SK-N-SH (cell line): ENCODE measurements around the gene DMP1.

Source experiments
- CTCF ChIP-seq: fragments of 200-600 bp; sonication (generic); IDR thresholded peaks from 2 replicates; pipeline ENCODE4 v1.6.1; 2017; ENCODE audit warnings: antibody characterized with exemption, mild to moderate bottlenecking, moderate library complexity
- ELF1 ChIP-seq: IDR thresholded peaks from 2 replicates; pipeline ENCODE4 v1.4.0; 2012
- EZH2phosphoT487 ChIP-seq: fragments of 200-600 bp; sonication (generic); IDR thresholded peaks from 2 replicates; pipeline ENCODE4 v1.6.1; 2017; ENCODE audit warnings: low read depth, mixed run types, mild to moderate bottlenecking, antibody characterized with exemption, moderate library complexity, borderline replicate concordance
- GABPA ChIP-seq: IDR thresholded peaks from 2 replicates; pipeline ENCODE4 v1.4.0; 2012; ENCODE audit warnings: low read depth, mild to moderate bottlenecking
- IRF3 ChIP-seq: fragments of 150-350 bp; IDR thresholded peaks from 2 replicates; pipeline ENCODE4 v1.6.1; 2016; ENCODE audit warnings: mild to moderate bottlenecking, low read depth, low read length
- NFIC ChIP-seq: IDR thresholded peaks from 2 replicates; pipeline ENCODE4 v1.4.0; 2012; ENCODE audit warnings: borderline replicate concordance
- PBX3 ChIP-seq: IDR thresholded peaks from 2 replicates; pipeline ENCODE4; 2012
- POLR2AphosphoS5 ChIP-seq: IDR thresholded peaks from 2 replicates; pipeline ENCODE4 v1.6.1; 2012; ENCODE audit warnings: low read depth, low read length
- USF2 ChIP-seq: fragments of 150-350 bp; IDR thresholded peaks from 2 replicates; pipeline ENCODE4 v1.6.1; 2017; ENCODE audit warnings: antibody characterized with exemption, low read length, low read depth, borderline replicate concordance
- TF ChIP-seq, protein P1 (sequence below): IDR thresholded peaks from 2 replicates; pipeline ENCODE4 v1.6.1; 2012; ENCODE audit warnings: mild to moderate bottlenecking, low read depth, low read length, moderate library complexity
- TF ChIP-seq, protein P2 (sequence below): IDR thresholded peaks from 2 replicates; pipeline ENCODE4 v1.4.0; 2012; ENCODE audit warnings: low read depth, borderline replicate concordance

DNA sequence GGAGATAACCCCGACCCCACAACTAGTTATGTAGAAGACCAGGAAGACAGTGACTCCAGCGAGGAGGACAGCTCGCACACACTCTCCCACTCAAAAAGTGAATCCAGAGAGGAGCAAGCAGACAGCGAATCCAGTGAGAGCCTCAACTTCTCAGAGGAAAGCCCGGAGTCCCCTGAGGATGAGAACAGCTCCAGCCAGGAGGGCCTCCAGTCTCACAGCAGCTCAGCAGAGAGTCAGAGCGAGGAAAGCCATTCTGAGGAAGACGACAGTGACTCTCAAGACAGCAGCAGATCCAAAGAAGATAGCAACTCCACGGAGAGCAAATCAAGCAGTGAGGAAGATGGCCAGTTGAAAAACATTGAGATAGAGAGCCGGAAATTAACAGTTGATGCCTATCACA, 12.8 kb downstream of the DMP1 start:
- TF ChIP-seq, protein P1, sequence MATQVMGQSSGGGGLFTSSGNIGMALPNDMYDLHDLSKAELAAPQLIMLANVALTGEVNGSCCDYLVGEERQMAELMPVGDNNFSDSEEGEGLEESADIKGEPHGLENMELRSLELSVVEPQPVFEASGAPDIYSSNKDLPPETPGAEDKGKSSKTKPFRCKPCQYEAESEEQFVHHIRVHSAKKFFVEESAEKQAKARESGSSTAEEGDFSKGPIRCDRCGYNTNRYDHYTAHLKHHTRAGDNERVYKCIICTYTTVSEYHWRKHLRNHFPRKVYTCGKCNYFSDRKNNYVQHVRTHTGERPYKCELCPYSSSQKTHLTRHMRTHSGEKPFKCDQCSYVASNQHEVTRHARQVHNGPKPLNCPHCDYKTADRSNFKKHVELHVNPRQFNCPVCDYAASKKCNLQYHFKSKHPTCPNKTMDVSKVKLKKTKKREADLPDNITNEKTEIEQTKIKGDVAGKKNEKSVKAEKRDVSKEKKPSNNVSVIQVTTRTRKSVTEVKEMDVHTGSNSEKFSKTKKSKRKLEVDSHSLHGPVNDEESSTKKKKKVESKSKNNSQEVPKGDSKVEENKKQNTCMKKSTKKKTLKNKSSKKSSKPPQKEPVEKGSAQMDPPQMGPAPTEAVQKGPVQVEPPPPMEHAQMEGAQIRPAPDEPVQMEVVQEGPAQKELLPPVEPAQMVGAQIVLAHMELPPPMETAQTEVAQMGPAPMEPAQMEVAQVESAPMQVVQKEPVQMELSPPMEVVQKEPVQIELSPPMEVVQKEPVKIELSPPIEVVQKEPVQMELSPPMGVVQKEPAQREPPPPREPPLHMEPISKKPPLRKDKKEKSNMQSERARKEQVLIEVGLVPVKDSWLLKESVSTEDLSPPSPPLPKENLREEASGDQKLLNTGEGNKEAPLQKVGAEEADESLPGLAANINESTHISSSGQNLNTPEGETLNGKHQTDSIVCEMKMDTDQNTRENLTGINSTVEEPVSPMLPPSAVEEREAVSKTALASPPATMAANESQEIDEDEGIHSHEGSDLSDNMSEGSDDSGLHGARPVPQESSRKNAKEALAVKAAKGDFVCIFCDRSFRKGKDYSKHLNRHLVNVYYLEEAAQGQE: no peak
- TF ChIP-seq PBX3: no peak
- TF ChIP-seq, protein P2, sequence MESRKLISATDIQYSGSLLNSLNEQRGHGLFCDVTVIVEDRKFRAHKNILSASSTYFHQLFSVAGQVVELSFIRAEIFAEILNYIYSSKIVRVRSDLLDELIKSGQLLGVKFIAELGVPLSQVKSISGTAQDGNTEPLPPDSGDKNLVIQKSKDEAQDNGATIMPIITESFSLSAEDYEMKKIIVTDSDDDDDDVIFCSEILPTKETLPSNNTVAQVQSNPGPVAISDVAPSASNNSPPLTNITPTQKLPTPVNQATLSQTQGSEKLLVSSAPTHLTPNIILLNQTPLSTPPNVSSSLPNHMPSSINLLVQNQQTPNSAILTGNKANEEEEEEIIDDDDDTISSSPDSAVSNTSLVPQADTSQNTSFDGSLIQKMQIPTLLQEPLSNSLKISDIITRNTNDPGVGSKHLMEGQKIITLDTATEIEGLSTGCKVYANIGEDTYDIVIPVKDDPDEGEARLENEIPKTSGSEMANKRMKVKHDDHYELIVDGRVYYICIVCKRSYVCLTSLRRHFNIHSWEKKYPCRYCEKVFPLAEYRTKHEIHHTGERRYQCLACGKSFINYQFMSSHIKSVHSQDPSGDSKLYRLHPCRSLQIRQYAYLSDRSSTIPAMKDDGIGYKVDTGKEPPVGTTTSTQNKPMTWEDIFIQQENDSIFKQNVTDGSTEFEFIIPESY: no peak
- no peak for TF ChIP-seq USF2
- no peak for TF ChIP-seq ELF1
- TF ChIP-seq CTCF: no peak
- no peak for TF ChIP-seq EZH2phosphoT487
- TF ChIP-seq NFIC: no peak
- no peak for TF ChIP-seq GABPA
- no peak for TF ChIP-seq IRF3
- TF ChIP-seq POLR2AphosphoS5: no peak
